Measurements from ENCODE around the gene TMEM95. TPM values are rescaled to one million over a fixed set of nuclear protein-coding genes. Genes with fewer than 3 reads are reported as not detected.

The TMEM95 gene
- total and polyA plus RNA-seq, 10 of the 15 experiments (the other 5 are each of a cell fraction or from before 2014, with no cell fraction given), result 0.05 to 0.28 TPM; not detected in 8

GRCh38 chr17:7389924-7390910 is 35.3 kb downstream of the TMEM95 start:
- peaks cover 2% of the 10 kb centered on the region for H3K79me2 ChIP-seq (ENCODE audit: control insufficient read depth, insufficient read depth, low read length)
- H4K20me1 ChIP-seq (ENCODE audit: control insufficient read depth, insufficient read depth), result no peaks in the 10 kb centered on the region
- no peaks in the 10 kb centered on the region for H3K27me3 ChIP-seq (replicated peaks in 1 of 2; ENCODE audit: control insufficient read depth in 2 of 2, insufficient read depth in 2 of 2, low read length in 1 of 2)
- POLR2A ChIA-PET, result no interaction called here
- SMC1A ChIA-PET (ENCODE audit: uncharacterized antibody, unreplicated experiment), result no interaction called here
- TSS peak; percentile 52 for BruUV-seq (replicated peaks)
- FAIRE-seq, result no peak
- H3K27ac ChIP-seq (ENCODE audit: control insufficient read depth, insufficient read depth), result no peak overlapping the region
- no peak overlapping the region for H3K4me3 ChIP-seq
- in situ Hi-C loops (cut with MboI) (no loop called here), intact Hi-C loops (cut with micrococcal nuclease; ENCODE audit: unreplicated experiment) (no loop called here)
- H3K36me3 ChIP-seq (ENCODE audit: control insufficient read depth in 2 of 2, insufficient read depth in 2 of 2, low read length in 1 of 2), result no peaks in the 10 kb centered on the region
- H2AFZ ChIP-seq (ENCODE audit: control insufficient read depth, low read depth, low read length), result no peak overlapping the region
- CTCF ChIA-PET, result no interaction called here
- no peak overlapping the region for H3K9ac ChIP-seq (ENCODE audit: control insufficient read depth, insufficient read depth, low read length)
- TF ChIP-seq NRF1 (conservative IDR thresholded peaks at IDR 0.05; ENCODE audit: low read depth, low read length) (no peak), POLR2AphosphoS5 (IDR thresholded peaks at IDR 0.05; ENCODE audit: low read length) (no peak), CBX3 (IDR thresholded peaks at IDR 0.05; ENCODE audit: borderline replicate concordance, low read depth) (no peak), PRDM15 (CRISPR knock-in tag; IDR thresholded peaks at IDR 0.05) (no peak), CHD4 (IDR thresholded peaks at IDR 0.05) (no peak), CHD2 (IDR thresholded peaks at IDR 0.05; ENCODE audit: borderline replicate concordance, low read depth, low read length) (no peak), RFX5 (IDR thresholded peaks at IDR 0.05; ENCODE audit: low read depth, low read length) (no peak), NR2C2 (IDR thresholded peaks at IDR 0.05; ENCODE audit: borderline replicate concordance, control insufficient read depth, insufficient read length, low read depth) (no peak), ZNF384 (IDR thresholded peaks at IDR 0.05; ENCODE audit: borderline replicate concordance, low read depth, low read length) (no peak), CEBPB (IDR thresholded peaks at IDR 0.05; ENCODE audit: borderline replicate concordance in 1 of 2, low read depth in 2 of 2, low read length in 2 of 2) (no peak), MYB (IDR thresholded peaks at IDR 0.05; ENCODE audit: borderline replicate concordance, low read depth, low read length) (no peak), E4F1 (IDR thresholded peaks at IDR 0.05; ENCODE audit: borderline replicate concordance, partially characterized antibody) (no peak), MAX (IDR thresholded peaks at IDR 0.05; ENCODE audit: low read depth, low read length) (no peak)
- TF ChIP-seq, protein P1, sequence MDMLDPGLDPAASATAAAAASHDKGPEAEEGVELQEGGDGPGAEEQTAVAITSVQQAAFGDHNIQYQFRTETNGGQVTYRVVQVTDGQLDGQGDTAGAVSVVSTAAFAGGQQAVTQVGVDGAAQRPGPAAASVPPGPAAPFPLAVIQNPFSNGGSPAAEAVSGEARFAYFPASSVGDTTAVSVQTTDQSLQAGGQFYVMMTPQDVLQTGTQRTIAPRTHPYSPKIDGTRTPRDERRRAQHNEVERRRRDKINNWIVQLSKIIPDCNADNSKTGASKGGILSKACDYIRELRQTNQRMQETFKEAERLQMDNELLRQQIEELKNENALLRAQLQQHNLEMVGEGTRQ (IDR thresholded peaks at IDR 0.05; ENCODE audit: borderline replicate concordance, low read depth, low read length), result no peak
- RAD21 ChIA-PET (ENCODE audit: unreplicated experiment), result no interaction called here
- no peak for DNase-seq (ENCODE audit: low read depth, low spot score)
- H3K4me2 ChIP-seq (ENCODE audit: control insufficient read depth, insufficient read depth), result no peak overlapping the region
- 86% methylated on average over 19 of the region's 19 CpGs for WGBS (ENCODE audit: insufficient coverage, insufficient replicate concordance, low lambda C conversion rate, missing lambda C conversion rate)
- no peaks in the 10 kb centered on the region for H3K9me3 ChIP-seq (replicated peaks; ENCODE audit: control insufficient read depth, insufficient read depth, low read length)
- no peaks in the 10 kb centered on the region for H3K4me1 ChIP-seq (ENCODE audit: control insufficient read depth, insufficient read depth, low read length)
- no peak for ATAC-seq

All from GM12878 (cell line).